HUES48 (cell line): Measurements from ENCODE around the gene ASIC4.

Source experiments
- H3K27ac ChIP-seq: one replicate; pipeline ENCODE4 v1.7.0; 2013; ENCODE audit warnings: low read depth, low read length, inconsistent platforms
- H3K27me3 ChIP-seq: 2 replicates; pipeline ENCODE4 v1.6.1; 2013; ENCODE audit warnings: mild to moderate bottlenecking, low read length; ENCODE audit not compliant: control insufficient read depth, insufficient read depth
- H3K36me3 ChIP-seq: 2 replicates; pipeline ENCODE4 v1.6.1; 2013; ENCODE audit warnings: low read length; ENCODE audit not compliant: control insufficient read depth, insufficient read depth
- H3K4me1 ChIP-seq: 2 replicates; pipeline ENCODE4 v1.6.1; 2013; ENCODE audit warnings: mild to moderate bottlenecking, low read length; ENCODE audit not compliant: control insufficient read depth, insufficient read depth
- H3K4me3 ChIP-seq: 2 replicates; pipeline ENCODE4 v1.5.1; 2013; ENCODE audit warnings: mild to moderate bottlenecking, low read depth, low read length
- H3K9ac ChIP-seq: 2 replicates; pipeline ENCODE4 v1.6.1; 2013; ENCODE audit warnings: mild to moderate bottlenecking, low read depth, low read length, moderate library complexity
- H3K9me3 ChIP-seq: 2 replicates; pipeline ENCODE4 v1.6.1; 2013; ENCODE audit warnings: low read length; ENCODE audit not compliant: control insufficient read depth, insufficient read depth

Gene ASIC4

DNA sequence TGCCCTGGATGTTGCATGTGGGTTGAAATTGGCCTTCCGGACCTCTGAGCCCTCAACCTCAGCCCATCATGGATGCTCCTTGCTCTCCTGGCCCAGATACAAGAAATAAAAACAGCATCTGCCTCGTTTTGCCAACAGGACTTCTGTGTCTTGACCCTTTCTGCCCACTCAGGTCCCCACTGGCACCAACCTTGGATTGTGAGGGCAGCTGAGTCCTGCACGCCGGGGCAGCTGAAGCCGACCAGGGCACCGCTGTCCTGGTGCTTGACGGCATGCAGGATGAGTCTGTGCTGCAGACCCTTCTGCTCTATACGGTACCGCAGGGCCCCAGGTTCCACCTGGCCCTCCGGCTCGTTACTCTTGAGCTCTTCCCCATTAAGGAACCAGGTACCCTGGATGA is 52.4 kb downstream of the ASIC4 start:
- peaks cover 36% of the 10 kb centered on the region for H3K36me3 ChIP-seq
- H3K27me3 ChIP-seq, result peaks cover 6% of the 10 kb centered on the region; the same call in 1 of the 2 replicates
- H3K27ac ChIP-seq, result no peak overlapping the region
- no peak overlapping the region for H3K4me3 ChIP-seq
- peaks cover 38% of the 10 kb centered on the region for H3K4me1 ChIP-seq
- no peaks in the 10 kb centered on the region for H3K9me3 ChIP-seq
- no peak overlapping the region; the same call in 1 of the 2 replicates for H3K9ac ChIP-seq

DNA sequence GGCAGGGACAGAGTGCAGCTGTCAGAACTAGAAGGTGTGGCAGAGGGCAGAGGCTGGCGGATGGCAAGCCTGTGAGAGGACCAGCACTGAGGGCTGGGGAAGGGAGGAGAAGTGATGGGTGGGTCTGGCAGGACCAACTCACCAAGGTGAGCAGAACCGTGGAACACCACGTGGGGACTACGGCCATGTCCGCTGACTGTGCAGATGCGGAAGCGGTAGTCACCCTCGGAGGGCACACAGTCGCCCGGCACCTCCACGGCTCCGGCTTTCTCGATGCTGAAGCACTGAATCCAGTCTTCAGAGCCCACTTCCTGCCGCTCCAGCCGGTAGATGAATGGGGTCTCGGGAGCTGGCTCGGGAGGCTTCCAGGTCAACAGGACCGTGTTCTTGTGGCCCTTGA is 52.8 kb downstream of the ASIC4 start:
- Histone ChIP-seq H3K4me1 (peaks cover 36% of the 10 kb centered on the region), H3K36me3 (peaks cover 36% of the 10 kb centered on the region), H3K9me3 (no peaks in the 10 kb centered on the region), H3K27ac (no peak overlapping the region), H3K27me3 (peaks cover 6% of the 10 kb centered on the region; the same call in 1 of the 2 replicates), H3K4me3 (no peak overlapping the region), H3K9ac (no peak overlapping the region)

DNA sequence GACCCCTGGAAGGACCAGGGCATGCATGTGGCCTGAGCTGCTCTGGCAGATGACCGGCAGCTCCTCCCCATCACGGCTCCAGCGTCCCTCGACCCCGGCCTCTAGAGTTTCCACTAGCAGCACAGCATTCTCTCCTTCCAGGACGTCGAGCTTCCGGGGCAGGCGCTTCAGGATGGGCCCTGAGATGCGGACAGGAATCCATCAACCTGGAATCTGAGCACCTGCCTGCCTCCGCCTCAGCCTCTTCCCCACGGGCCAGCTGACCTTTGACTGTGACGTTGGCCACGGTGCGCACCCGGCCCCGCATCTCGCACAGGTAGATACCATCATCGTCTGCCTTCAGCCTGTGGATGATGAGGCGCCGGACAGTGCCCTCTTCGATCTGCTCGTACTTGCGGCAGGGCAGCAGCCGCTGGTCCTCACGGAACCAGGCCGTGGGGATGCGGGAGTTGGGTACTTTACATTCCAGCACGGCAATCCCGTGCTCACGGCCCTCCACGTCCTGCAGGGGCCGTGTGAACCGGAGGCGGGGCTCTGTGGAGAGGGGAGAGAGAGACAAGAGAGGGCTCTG is 53.6 kb downstream of the ASIC4 start:
- Histone ChIP-seq H3K9ac (no peak overlapping the region), H3K4me1 (peaks cover 30% of the 10 kb centered on the region), H3K4me3 (no peak overlapping the region), H3K36me3 (peaks cover 29% of the 10 kb centered on the region), H3K27ac (no peak overlapping the region), H3K27me3 (peaks cover 6% of the 10 kb centered on the region; the same call in 1 of the 2 replicates), H3K9me3 (no peaks in the 10 kb centered on the region)

DNA sequence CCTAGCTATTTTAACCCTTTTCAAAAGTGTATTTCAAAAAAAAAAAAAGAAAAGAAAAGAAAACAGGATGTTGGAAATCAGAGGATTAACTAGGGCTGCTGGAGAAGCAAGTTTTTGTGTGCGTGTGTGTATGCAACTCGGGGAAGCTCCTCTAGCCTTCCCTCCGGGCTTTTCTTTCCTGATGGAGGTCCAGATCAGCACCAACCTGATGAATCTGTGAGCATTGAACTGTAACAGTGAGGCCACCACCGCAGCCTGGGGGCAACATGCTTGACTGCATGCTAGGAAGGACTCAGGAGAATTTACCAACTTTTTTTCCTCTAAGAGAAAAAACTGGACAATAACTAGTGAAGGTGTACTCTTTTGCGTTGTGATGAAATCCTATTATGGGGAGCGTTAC is 54.8 kb downstream of the ASIC4 start:
- Histone ChIP-seq H3K27ac (no peak overlapping the region), H3K36me3 (peaks cover 17% of the 10 kb centered on the region), H3K4me1 (peaks cover 30% of the 10 kb centered on the region), H3K27me3 (peaks cover 6% of the 10 kb centered on the region; the same call in 1 of the 2 replicates), H3K9me3 (no peaks in the 10 kb centered on the region), H3K9ac (no peak overlapping the region), H3K4me3 (no peak overlapping the region)

DNA sequence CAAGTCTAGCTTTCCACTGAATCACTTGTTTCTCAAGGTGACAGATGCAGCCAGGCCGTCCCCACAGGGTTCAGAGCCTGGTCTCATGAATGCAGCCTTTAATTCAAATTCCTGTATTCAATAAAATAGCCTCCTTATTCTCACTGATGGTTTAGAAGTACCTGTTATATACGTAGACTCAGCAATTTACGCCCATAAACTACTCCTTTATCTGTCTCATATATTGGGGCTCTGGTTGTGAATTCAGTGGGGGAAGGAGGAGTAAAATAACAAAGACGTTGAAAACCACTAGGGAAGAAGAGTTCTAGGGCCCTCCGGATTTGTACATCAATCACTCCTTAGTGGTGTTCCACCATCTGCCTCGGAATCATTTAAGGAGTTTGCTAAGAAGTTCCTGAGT is 55.4 kb downstream of the ASIC4 start:
- Histone ChIP-seq H3K4me3 (peak overlapping the region; percentile 68; the same call in 1 of the 2 replicates), H3K27me3 (peaks cover 6% of the 10 kb centered on the region; the same call in 1 of the 2 replicates), H3K4me1 (peaks cover 30% of the 10 kb centered on the region), H3K9me3 (no peaks in the 10 kb centered on the region), H3K36me3 (peaks cover 11% of the 10 kb centered on the region), H3K27ac (no peak overlapping the region), H3K9ac (no peak overlapping the region)

DNA sequence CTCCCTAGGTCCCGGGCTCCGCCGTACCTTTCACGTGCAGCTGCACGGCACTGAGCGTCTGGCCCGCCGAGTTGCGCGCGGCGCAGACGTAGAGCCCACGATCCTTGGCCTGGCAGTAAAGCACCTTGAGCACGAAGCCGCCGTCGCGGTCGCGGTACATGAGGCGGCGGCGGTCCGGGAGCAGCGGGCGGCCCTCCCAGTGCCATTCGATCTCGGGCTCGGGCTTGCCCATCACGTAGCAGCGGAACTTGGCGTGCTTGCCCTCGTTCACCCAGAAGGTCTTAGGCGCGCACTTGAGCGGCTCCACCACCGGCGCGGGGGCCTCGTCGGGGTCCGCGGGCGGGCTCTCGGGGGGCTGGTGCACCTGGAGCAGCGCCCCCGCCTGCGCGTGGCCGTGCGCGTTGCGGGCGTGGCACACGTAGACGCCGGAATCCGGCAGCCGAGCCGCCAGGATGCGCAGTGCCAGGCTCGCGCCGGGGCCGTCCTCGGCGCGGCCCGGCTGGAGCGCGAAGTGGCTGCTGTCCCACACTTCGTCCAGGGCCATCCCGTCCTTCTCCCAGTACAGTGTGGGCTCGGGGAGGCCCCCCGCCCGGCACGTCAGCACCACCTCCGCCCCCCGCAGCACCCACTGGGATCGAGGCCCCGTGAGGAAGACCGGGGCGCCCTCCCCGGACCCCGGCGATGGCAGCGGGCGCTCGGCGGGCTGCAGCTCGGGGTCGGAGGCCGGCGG is 56.1 kb downstream of the ASIC4 start:
- Histone ChIP-seq H3K4me3 (peak overlapping the region; percentile 68), H3K27ac (no peak overlapping the region), H3K27me3 (peaks cover 6% of the 10 kb centered on the region), H3K9me3 (no peaks in the 10 kb centered on the region), H3K36me3 (peaks cover 11% of the 10 kb centered on the region), H3K9ac (peak overlapping the region; percentile 75), H3K4me1 (peaks cover 24% of the 10 kb centered on the region)

DNA sequence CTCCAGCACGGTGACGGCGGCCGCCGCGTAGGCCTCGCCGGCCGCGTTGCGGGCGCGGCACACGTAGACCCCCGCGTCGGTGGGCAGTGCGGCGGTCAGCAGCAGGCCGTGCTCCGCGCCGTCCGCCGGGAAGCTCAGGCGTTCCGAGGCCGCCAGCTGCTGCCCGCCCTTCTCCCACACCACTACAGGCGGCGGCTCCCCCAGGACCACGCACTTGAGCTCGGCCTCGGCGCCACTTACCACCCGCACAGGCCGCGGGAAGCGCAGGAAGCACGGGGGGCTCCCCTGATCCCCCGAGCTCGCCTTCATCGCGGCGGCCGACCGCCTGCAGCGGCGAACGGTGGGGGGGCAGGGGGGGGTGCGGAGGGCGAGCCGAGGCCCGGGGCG is 56.6 kb downstream of the ASIC4 start:
- peak overlapping the region; percentile 86 for H3K27ac ChIP-seq

DNA sequence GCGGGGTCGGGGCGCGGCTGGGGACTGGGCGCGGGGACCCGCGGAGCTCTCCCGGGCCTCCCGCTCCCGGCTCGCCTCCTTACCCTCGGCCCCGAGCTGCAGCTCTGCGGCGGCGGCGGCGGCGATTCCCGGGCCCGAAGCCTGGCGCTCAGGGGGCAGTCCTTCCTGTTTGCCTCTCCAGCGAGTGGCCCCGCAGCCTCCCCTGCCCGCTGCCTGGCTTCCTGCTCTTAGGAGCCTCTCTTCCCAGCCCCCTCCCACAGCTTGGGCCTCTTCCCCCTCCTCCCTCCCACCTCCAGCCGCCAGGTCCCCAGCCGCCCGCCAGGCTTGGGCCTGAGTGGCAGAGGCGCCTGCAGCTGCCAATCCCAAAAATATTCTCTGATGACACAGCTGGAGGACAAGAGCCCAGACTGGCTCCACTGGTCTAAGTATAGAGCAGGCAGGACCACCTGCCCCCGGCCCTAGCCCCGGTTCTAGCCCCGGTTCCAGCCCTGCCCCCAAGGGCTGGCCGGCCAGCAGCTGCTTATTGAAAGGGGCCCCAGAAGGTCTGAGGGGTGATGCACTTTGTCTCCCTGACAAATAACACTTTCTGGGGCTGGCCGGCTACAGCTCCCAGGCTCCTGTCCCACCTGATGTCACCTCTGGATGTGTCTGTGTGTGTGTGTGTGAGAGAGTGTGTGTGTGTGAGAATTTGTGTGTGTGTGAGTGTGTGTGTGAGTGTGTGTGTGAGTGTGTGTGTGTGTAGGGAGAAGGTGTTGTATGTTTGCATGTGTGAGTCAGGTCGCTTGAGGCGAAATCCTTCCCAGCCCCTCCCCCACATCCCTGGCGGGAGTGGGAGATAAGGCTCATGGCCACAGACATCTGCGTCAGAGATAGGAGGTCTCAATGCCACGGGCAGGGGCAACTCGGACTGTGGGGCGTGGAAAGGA is 57.3 kb downstream of the ASIC4 start, which contains the start of gene OBSL1:
Gene OBSL1, minus strand, starts transcription at position 229 of the 926 bp plus-strand sequence. CDS start 307 bp downstream, outside the sequence.
- Histone ChIP-seq H3K4me1 (peaks cover 19% of the 10 kb centered on the region), H3K36me3 (peaks cover 9% of the 10 kb centered on the region), H3K9ac (peak within 1 kb of the TSS; percentile 75), H3K4me3 (peak within 1 kb of the TSS; percentile 68), H3K27me3 (peaks cover 9% of the 10 kb centered on the region), H3K27ac (peak within 1 kb of the TSS; percentile 86), H3K9me3 (no peaks in the 10 kb centered on the region)

More for the DNA sequence above, 56.6 kb downstream of the ASIC4 start:
- Histone ChIP-seq H3K4me3 (peak overlapping the region; percentile 68), H3K4me1 (peaks cover 19% of the 10 kb centered on the region), H3K27me3 (peaks cover 9% of the 10 kb centered on the region), H3K9me3 (no peaks in the 10 kb centered on the region), H3K36me3 (peaks cover 11% of the 10 kb centered on the region), H3K9ac (peak overlapping the region; percentile 75)

DNA sequence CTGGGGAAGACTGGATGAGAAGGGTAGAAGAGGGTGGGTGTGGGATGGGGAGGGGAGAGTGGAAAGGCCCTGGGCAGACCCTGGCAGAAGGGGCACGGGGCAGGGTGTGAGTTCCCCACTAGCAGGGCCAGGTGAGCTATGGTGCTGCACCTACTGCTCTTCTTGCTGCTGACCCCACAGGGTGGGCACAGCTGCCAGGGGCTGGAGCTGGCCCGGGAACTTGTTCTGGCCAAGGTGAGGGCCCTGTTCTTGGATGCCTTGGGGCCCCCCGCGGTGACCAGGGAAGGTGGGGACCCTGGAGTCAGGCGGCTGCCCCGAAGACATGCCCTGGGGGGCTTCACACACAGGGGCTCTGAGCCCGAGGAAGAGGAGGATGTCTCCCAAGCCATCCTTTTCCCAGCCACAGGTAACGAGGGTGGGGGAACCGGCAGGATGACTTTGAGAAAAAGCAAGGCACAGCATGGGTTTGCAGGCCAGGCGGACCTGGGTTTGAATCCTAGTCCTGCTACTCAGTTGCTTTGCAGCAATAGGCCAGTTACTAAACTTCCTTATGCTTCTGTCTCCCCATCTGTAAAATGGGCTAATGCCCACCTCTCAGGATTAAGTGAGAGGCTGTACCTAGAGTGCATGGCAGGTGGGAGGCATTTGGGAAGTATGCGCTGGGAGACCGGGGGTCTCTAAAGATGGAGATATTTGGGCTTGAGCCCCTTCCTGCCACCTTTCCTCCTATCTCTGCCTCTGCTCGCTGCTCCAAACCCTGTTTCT is 58.1 kb downstream of the ASIC4 start, which contains the start of gene INHA:
Gene INHA, plus strand, starts transcription at position 74 of the 765 bp plus-strand sequence. Its CDS starts 65 bp downstream, at position 139.
- Histone ChIP-seq H3K9me3 (no peaks in the 10 kb centered on the region), H3K9ac (peak within 1 kb of the TSS; percentile 3), H3K36me3 (peaks cover 9% of the 10 kb centered on the region; the same call in 1 of the 2 replicates), H3K4me3 (peak within 1 kb of the TSS; percentile 68), H3K4me1 (peaks cover 26% of the 10 kb centered on the region), H3K27ac (peak within 1 kb of the TSS; percentile 86), H3K27me3 (peaks cover 9% of the 10 kb centered on the region)

DNA sequence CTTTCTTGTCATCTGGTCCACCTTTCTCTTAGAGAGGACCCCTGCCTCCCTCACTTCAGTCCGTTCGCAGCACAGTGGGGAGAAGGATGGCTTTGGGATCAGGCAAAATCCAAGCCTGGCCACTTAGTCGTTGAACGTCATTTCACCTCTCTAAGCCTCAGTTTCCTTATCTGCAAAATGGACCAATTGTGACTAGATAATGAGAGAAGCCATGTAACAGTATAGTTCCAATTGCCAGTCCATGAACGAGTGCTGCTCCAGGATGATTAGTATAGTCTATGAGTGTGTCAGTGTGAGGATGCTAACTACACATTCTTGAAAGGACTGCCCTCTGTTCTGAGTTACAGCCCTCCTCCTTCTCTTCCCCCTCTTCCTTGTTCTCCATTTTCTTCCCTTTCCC is 58.9 kb downstream of the ASIC4 start:
- Histone ChIP-seq H3K4me1 (peaks cover 28% of the 10 kb centered on the region), H3K9me3 (no peaks in the 10 kb centered on the region), H3K27me3 (peaks cover 9% of the 10 kb centered on the region), H3K27ac (no peak overlapping the region), H3K36me3 (peaks cover 9% of the 10 kb centered on the region; the same call in 1 of the 2 replicates), H3K9ac (no peak overlapping the region), H3K4me3 (no peak overlapping the region)
